Activated T-helper 2 cell treated with anti-CD3 and anti-CD28 coated beads, Interferon-gamma antibody, Interleukin-2, Interleukin-4, amounts not matched to agents 10 μg/mL and 5 μg/mL and 100 μg/mL, durations not matched to agents 14 hours and 24 hours and 36 hours (primary cell): Measurements from ENCODE around the gene HSPD1. TPM values are rescaled to one million over a fixed set of nuclear protein-coding genes. Genes with fewer than 3 reads are reported as not detected.

Experiments used
- DNase-seq: peaks from one replicate; pipeline ENCODE4 v3.0.0; 2021; ENCODE audit warnings: low spot score
- H3K27ac Mint-ChIP-seq: one replicate; pipeline ENCODE4 v1.8.0; 2021; ENCODE audit warnings: mixed read lengths
- H3K27me3 Mint-ChIP-seq: one replicate; pipeline ENCODE4 v1.8.0; 2021; ENCODE audit warnings: low read depth, mixed read lengths
- H3K36me3 Mint-ChIP-seq: one replicate; pipeline ENCODE4 v1.8.0; 2021; ENCODE audit warnings: low read depth, mixed read lengths
- H3K4me1 Mint-ChIP-seq: one replicate; pipeline ENCODE4 v1.8.0; 2021; ENCODE audit warnings: low read depth, mixed read lengths
- H3K4me3 Mint-ChIP-seq: one replicate; pipeline ENCODE4 v1.8.0; 2021; ENCODE audit warnings: low read depth, mild to moderate bottlenecking, moderate library complexity, mixed read lengths
- H3K9me3 Mint-ChIP-seq: one replicate; pipeline ENCODE4 v1.8.0; 2021; ENCODE audit warnings: mixed read lengths
- intact Hi-C: fragments of 100-400 bp; cut with micrococcal nuclease; formaldehyde crosslinking; loops from one replicate; pipeline ENCODE4 v1.15.1; 2023
- total RNA-seq: library from RNA; stranded (reverse); gene quantifications from 2 replicates; pipeline ENCODE4 v1.2.3, GENCODE V29; 2022

The HSPD1 gene
- total RNA-seq, 1 donor from 2014 or later, result 749 TPM

DNA sequence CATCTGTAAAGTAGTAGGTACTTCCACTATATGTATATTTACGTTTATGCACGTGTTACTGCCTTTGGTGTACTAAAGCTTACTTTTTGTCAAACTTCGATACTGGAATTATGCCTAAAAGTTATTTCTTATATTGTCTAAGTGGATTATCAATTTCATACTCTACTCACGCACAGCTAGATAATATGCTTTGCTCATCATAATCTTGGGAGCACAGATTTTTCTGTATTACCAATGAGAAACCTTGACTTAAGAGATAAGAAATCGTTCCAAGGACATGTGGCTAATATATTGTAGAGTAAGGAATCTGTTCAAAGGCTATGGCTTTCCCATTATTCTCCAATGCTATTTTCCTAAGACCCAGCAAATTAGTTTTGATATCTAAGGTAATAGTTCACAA is 7.0 kb upstream of the HSPD1 start:
- H3K27me3 Mint-ChIP-seq, result no peaks in the 10 kb centered on the region
- intact Hi-C loops, result no loop called here
- H3K9me3 Mint-ChIP-seq, result no peaks in the 10 kb centered on the region
- peaks cover 12% of the 10 kb centered on the region for H3K4me1 Mint-ChIP-seq
- no peak overlapping the region for H3K27ac Mint-ChIP-seq
- no peak for DNase-seq
- no peak overlapping the region for H3K4me3 Mint-ChIP-seq
- peaks cover 50% of the 10 kb centered on the region for H3K36me3 Mint-ChIP-seq

DNA sequence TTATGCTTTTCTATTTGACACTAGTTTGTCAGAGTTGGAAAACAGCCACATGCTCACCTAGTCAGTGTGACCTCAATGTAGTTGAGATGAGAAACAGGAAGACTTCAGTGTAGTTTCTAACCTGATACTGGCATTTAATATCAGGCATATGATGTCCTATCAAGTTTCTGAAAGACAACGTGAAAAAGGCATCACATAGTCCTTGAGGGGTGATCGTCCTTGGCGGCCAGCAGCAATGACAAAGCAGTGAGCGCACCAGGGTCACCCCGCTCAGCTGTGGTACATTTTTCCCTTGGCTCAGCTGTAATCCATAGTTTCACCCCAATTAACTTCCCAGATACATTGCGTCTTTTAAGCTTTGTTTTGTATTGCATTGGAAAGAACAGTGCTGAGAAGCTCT is 4.9 kb upstream of the HSPD1 start:
- Mint-ChIP-seq H3K27me3 (no peaks in the 10 kb centered on the region), H3K4me1 (peaks cover 14% of the 10 kb centered on the region), H3K27ac (no peak overlapping the region), H3K4me3 (no peak overlapping the region), H3K9me3 (no peaks in the 10 kb centered on the region), H3K36me3 (peaks cover 65% of the 10 kb centered on the region)
- intact Hi-C loops, result no loop called here
- DNase-seq, result no peak

DNA sequence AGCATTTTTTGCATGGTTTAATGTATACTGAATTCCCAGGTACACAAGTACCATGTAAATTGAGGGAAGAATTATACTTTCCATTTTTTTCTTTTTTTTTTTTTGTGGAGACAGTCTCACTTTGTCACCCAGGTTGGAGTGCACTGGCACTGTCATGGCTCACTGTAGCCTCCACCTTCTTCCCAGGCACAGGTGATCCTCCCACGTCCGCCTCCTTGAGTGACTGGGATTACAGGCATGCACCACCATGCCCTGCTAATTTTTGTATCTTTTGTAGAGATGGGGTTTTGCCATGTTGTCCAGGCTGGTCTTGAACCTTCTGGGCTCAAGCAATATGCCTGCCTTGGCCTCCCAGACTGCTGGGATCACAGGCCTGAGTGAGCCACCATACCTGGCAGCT is 4.4 kb upstream of the HSPD1 start:
- DNase-seq, result no peak
- Mint-ChIP-seq H3K27me3 (no peaks in the 10 kb centered on the region), H3K9me3 (no peaks in the 10 kb centered on the region), H3K36me3 (peaks cover 68% of the 10 kb centered on the region), H3K4me3 (no peak overlapping the region), H3K27ac (no peak overlapping the region), H3K4me1 (peaks cover 14% of the 10 kb centered on the region)
- intact Hi-C loops, result no loop called here

DNA sequence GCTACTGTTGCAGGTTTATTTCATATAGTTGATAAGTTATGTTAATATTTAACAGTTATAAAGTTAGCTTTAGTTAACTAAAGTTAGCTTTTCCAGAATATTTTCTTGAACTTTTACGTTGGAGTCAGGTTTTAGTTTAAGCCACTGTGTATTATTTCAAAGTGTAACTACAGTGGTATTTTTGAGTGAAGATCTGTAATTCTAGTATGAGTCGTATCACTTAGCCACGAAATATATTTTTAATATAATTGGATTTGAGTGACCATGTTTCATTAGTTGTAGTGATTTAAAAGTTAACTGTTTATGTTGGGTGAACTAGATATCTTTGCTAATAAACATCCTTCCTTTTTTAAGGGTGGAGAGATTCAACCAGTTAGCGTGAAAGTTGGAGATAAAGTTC is 3.0 kb upstream of the HSPD1 start:
- Mint-ChIP-seq H3K27me3 (no peaks in the 10 kb centered on the region), H3K27ac (no peak overlapping the region), H3K36me3 (peaks cover 72% of the 10 kb centered on the region), H3K4me3 (peak overlapping the region; percentile 94), H3K9me3 (no peaks in the 10 kb centered on the region), H3K4me1 (peaks cover 20% of the 10 kb centered on the region)
- DNase-seq, result no peak
- intact Hi-C loops, result no loop called here

DNA sequence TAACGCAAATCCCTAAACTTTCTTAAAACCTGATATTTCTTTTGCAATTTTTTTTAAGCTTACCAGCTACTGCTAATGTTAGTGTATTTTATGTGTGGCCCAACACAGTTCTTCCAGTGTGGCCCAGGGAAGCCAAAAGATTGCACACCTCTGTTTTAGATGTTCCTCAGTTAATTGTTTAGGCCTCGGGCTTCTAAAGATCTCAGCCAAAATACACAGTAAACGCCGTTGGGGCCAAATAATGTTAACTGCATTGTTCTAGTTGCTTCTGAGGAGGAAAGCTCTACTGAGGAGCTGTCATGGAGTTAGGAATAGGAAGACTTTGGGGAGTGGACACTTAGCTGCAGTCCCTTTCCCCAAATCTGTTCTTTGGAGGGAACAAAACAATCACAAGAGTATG is 2.6 kb upstream of the HSPD1 start:
- Mint-ChIP-seq H3K9me3 (no peaks in the 10 kb centered on the region), H3K36me3 (peaks cover 76% of the 10 kb centered on the region), H3K4me3 (peak overlapping the region; percentile 94), H3K4me1 (peaks cover 25% of the 10 kb centered on the region), H3K27ac (peak overlapping the region; percentile 9), H3K27me3 (no peaks in the 10 kb centered on the region)
- intact Hi-C loops, result no loop called here
- DNase-seq, result no peak

DNA sequence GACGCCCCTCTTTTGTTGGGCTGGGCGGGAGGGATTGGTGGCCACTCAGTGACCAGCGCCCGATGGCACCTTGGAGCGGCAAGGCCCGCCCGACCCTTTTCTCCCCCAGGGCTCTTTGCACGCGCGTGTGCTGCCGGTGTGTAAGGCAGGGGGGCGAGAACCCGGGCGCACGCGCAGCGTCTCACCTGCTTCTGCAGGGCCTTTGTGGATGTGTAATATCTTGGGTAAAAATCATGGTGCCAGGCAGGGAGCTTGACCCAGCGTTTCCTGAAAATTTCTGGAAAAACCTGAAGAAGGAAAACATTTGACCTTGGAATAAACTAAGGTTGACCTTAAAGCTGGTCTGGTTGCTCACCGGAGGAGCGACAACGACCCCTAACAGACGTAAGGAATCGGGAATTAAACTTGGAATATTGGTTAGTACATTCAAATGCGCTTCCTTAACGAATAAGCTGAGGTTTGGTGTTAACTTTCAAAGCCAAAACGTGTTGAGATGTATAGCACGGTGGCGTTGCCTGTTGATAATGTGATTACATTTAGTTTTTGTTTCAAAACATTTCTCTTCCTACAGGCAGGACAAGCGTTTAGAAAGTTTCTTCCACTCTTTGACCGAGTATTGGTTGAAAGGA is 977 bp upstream of the HSPD1 start:
- peaks cover 39% of the 10 kb centered on the region for H3K4me1 Mint-ChIP-seq
- no peaks in the 10 kb centered on the region for H3K27me3 Mint-ChIP-seq
- H3K9me3 Mint-ChIP-seq, result no peaks in the 10 kb centered on the region
- peak overlapping the region; percentile 94 for H3K4me3 Mint-ChIP-seq
- intact Hi-C loops, result loop anchor here (1.0 kb wide), 3 partner anchors 15 to 205 kb away; partner anchors contain the start of genes COQ10B and MARS2
- peaks cover 88% of the 10 kb centered on the region for H3K36me3 Mint-ChIP-seq
- peak overlapping the region; percentile 97 for H3K27ac Mint-ChIP-seq
- DNase-seq, result no peak

DNA sequence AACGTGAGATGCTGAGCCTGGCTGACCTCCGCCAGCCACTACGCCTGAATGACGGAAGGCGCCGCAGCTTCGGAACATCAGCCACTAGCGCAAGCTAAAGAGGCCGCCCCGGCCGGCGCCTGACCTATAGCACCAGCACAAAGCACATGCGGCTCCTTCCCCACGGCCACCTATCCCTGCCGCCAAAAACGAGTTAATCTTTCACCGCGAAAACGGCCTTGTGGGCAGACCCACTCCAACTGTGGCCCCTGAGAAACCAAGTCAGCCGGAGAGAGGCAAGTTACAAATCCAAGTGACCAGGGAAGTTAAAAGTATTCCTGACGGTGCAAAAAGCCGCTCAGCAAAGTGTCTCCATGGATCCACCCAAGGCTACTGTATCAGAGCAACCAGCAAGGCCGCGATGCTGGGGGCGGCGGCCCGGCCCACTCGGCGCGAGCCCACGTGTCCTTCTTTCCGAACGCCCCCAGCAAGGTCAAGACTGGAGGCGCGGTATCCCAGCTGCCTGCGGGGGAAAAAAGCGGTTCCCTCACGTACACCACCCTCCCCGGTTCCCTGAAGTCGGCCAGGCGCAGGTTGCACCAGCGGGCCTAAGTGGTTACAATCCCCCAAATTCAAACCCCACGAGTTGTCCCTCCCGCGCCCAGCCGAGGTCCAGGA is 575 bp downstream of the HSPD1 start:
- Mint-ChIP-seq H3K4me3 (peak overlapping the region; percentile 94), H3K27me3 (no peaks in the 10 kb centered on the region), H3K36me3 (peaks cover 88% of the 10 kb centered on the region), H3K9me3 (no peaks in the 10 kb centered on the region), H3K4me1 (peaks cover 45% of the 10 kb centered on the region), H3K27ac (peak overlapping the region; percentile 97)
- DNase-seq, result peak; percentile 53
- intact Hi-C loops, result loop anchor here (1.0 kb wide), 1 partner anchor 64 kb away; the partner anchor contains the start of gene SF3B1

DNA sequence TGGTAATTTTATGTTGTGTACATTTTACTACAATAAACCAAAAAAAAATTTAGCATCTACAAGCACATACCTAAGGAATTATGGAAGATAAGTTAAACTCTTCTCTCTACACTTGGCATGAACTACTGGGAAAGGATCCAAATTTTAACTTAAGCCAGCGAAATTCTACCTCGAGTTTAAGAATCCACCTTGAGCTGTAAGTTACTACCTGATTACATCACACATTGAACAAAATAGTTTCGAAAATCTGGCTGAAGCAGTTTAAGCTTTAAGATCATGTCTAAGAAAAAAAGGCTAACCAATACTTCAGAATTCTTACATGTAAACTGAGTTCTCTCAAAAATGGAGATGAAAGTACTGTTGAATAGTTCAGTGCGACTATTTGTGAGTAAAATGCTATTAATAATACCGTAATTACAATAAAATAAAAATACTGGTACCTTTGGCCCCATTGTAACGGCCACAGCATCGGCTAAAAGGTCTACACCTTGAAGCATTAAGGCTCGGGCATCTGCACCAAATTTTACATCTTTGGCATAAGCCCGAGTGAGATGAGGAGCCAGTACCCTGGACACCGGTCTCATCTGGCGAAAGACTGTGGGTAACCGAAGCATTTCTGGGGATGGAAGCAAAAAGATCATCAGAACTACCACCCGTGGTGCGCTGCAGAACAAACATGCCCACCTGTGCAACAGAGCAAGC is 1.3 kb downstream of the HSPD1 start:
- no peaks in the 10 kb centered on the region for H3K9me3 Mint-ChIP-seq
- H3K36me3 Mint-ChIP-seq, result peaks cover 87% of the 10 kb centered on the region
- H3K4me3 Mint-ChIP-seq, result peak overlapping the region; percentile 94
- peaks cover 45% of the 10 kb centered on the region for H3K4me1 Mint-ChIP-seq
- intact Hi-C loops, result no loop called here
- no peaks in the 10 kb centered on the region for H3K27me3 Mint-ChIP-seq
- no peak for DNase-seq
- peak overlapping the region; percentile 97 for H3K27ac Mint-ChIP-seq

DNA sequence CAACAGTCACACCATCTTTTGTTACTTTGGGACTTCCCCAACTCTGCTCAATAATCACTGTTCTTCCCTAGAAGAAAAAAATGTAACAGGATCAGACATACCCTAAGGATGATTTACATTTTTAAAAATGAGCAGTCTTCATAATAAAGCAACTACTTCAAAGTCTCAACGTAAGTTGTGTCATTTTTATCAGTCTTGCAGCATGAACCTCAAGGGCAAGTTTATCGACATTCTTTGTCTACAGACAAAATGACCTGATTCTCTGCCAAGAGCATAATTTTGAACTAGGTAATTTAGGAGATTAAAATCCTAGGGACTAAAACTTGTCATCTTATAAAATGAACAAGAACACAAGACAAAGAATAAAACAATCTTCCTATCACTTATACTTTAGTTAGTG is 2.3 kb downstream of the HSPD1 start:
- peak overlapping the region; percentile 94 for H3K4me3 Mint-ChIP-seq
- peaks cover 44% of the 10 kb centered on the region for H3K4me1 Mint-ChIP-seq
- intact Hi-C loops, result no loop called here
- DNase-seq, result no peak
- no peaks in the 10 kb centered on the region for H3K27me3 Mint-ChIP-seq
- peak overlapping the region; percentile 97 for H3K27ac Mint-ChIP-seq
- H3K36me3 Mint-ChIP-seq, result peaks cover 85% of the 10 kb centered on the region
- H3K9me3 Mint-ChIP-seq, result no peaks in the 10 kb centered on the region

DNA sequence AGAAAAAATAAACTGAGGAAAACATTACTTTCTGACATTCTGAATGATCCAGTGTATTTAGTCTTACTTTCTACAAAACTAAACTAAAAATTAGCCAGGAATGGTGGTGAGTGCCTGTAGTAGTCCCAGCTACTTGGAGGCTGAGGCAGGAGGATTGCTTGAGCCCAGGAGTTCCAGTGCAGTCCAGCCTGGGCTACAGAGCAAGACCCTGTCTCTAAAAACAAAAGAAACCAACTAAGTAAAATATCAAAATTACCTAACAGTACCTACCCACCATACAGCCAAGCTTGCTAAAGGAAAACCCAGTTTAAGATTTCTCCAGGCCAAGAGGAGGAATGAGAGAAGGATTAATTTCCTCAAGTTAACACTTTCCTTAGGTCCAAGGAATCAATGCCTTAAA is 2.9 kb downstream of the HSPD1 start:
- H3K4me3 Mint-ChIP-seq, result peak overlapping the region; percentile 94
- no peaks in the 10 kb centered on the region for H3K9me3 Mint-ChIP-seq
- peaks cover 39% of the 10 kb centered on the region for H3K4me1 Mint-ChIP-seq
- DNase-seq, result no peak
- H3K27ac Mint-ChIP-seq, result no peak overlapping the region
- no peaks in the 10 kb centered on the region for H3K27me3 Mint-ChIP-seq
- intact Hi-C loops, result no loop called here
- H3K36me3 Mint-ChIP-seq, result peaks cover 81% of the 10 kb centered on the region

DNA sequence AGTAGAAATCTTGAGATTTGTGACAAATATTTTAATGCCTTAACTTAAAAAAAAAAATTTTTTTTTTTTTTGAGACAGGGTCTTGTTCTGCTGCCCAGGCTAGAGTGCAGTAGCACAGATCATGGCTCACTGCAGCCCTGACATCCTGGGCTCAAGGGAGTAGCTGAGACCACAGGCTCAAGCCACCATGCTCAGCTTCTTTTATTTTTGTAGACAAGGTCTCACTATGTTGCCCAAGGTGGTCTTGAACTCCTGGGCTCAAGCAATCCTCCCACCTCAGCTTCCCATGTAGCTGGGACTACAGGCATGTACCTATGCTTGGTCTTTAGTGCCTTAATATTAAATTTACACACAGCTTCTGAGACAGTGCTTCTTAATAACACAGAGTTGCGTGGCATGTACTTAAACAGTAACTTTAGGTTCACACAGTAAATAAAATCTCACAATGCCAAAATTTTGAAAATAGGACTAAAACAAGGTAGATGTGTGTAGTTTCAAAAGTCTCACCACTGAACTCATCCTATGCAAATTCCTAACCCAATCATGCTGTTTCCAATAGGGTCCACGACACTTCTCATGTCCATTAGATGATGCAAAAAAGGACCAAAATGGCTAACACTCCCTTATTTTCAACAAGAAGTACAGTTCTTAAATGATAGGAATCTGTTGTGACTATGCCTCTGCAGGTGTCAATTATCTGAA is 4.1 kb downstream of the HSPD1 start:
- H3K27ac Mint-ChIP-seq, result no peak overlapping the region
- intact Hi-C loops, result no loop called here
- no peaks in the 10 kb centered on the region for H3K9me3 Mint-ChIP-seq
- peak overlapping the region; percentile 45 for H3K4me3 Mint-ChIP-seq
- no peaks in the 10 kb centered on the region for H3K27me3 Mint-ChIP-seq
- peaks cover 38% of the 10 kb centered on the region for H3K4me1 Mint-ChIP-seq
- H3K36me3 Mint-ChIP-seq, result peaks cover 81% of the 10 kb centered on the region
- no peak for DNase-seq

DNA sequence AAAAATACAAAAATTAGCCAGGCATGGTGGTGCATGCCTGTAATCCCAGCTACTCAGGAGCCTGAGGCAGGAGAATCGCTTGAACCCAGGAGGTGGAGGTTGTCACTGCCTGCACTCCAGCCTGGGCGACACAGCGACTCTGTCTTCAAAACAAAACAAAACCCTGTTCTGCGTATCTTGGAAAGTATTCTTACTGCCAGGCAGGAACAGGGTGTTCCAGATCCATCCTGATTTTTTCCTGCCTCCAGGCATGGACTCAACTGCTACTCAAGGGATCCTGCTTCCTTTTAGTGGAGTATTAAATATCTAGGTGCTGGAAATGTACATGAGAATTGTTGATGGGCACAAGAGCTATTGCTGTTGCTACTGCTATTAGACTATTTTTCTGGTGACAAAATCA is 12.3 kb downstream of the HSPD1 start:
- H3K27me3 Mint-ChIP-seq, result no peaks in the 10 kb centered on the region
- intact Hi-C loops, result no loop called here
- peaks cover 5% of the 10 kb centered on the region for H3K4me1 Mint-ChIP-seq
- peaks cover 20% of the 10 kb centered on the region for H3K9me3 Mint-ChIP-seq
- no peak overlapping the region for H3K4me3 Mint-ChIP-seq
- H3K27ac Mint-ChIP-seq, result peak overlapping the region; percentile 12
- DNase-seq, result no peak
- peaks cover 90% of the 10 kb centered on the region for H3K36me3 Mint-ChIP-seq
